HG02981 (cell line): Measurements from ENCODE around the gene SETBP1.

Source experiments
- ATAC-seq: cut with Tn5 transposase; IDR thresholded peaks from one replicate; pipeline ENCODE4 v1.9.1; 2021; ENCODE audit warnings: mild to moderate bottlenecking, moderate library complexity; ENCODE audit not compliant: unreplicated experiment

SETBP1 gene

DNA sequence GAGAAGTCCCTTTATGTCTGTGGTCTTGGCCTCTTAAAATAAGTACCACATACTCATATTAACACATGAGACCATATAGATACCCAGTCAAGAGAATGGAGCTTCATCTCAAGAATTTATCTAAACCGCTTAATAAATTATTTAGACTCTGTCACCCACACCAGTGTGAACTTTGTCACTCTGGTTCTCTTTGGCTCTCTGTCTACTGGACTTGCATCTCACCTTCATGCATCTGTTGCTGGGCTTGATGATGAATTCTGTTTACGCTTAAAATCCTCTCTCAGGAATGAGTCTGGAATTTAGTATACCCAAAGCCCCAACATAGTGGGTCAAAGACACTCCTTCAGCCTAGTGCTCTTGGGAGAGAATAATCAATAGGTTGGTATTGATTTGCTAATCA lies 73.9 kb downstream of the SETBP1 start:
- ATAC-seq: no peak

DNA sequence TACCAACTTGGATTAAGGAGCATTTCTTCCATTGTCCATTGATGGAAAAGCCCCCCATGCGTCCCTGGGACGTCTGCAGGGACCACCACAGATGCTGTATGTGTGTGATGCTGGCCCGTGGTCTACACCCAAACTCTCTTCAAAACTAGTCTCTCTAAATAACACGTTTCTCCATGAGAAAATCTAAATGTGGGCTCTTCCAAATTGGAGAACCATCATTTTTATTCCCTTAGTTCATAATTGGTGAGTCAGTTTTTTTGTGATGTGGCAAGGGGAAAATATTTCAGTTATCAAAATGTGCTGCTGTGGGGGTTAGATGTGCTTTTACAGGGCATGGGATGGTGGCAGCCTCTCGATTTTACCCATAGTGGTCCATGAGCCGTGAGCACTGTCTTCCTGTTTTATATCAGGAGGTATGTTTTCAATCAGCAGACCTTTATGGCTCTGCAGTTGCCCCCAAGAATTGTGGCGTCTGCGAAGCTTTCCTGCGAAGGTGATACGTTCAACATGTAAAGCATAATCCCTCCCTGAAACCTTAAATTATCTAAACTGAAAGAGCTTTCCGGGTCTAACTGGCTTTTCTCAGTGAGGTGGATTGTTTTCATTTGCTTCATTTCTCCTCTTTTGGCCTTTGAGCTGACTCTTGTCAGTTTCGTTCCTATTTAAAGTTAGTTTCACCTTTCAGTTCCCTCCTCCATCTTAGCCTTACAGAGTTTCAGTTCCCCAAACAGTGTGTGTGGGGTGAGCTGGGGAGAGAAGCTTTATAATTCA lies 78.4 kb downstream of the SETBP1 start:
- ATAC-seq: peak; percentile 96

DNA sequence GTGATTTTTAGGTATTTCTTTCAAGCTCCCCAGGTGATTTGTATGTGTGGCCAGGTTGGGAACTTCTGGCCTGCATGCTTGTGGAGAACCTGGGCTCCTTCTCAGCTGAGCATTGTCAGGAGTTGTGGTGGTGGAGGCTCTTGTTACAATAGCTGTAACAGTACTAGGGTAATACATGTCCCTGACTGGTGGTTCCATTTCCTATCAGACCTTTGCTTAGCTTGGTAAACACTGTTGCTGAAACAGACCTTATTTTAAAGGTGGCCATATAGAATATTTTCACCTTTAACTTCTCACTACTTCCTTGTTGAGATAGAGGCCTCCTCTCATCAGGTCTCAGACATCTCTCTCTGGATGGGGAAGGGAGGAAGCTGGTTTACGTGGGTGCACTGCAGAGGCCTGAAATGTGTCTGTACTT lies 79.2 kb downstream of the SETBP1 start:
- ATAC-seq: peak; percentile 48

DNA sequence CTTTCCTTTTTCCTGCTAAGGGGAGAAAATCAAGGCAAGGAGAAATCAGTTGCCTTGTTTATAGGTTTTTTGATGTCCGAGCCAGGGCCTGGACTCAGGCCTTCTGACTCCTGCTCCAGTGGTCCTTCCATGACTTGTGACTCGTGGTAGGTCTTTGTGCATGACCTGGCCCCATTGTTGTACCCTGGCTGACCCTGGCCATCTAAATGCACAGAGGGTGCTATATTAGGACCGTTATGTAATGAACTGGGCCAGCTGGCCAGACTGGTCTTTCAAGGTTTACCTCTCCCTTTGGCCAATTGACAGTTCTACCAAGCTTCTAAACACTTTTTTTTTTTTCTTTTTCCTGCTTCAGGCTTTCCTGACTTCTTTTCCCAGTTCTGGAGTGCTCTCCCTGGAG lies 81.1 kb downstream of the SETBP1 start:
- no peak for ATAC-seq

DNA sequence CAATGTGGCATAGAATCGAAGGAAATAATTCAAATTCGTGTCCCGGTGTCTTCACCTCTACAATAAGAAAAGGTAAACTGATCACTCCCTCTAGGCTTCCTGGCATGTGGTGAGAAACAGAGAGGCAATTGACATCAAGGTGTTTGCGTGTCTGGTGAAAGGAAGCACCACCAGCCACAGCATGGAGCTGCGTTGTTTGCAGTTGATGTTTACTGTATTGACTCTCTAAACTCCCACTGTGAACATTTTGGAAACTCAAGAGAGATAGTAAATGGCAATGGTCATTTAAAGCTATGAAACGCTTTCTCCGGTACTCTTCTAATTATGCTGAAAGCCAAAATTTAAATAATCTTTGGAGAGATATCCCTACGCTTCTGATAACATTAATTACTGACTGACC lies 82.6 kb downstream of the SETBP1 start:
- ATAC-seq: no peak

DNA sequence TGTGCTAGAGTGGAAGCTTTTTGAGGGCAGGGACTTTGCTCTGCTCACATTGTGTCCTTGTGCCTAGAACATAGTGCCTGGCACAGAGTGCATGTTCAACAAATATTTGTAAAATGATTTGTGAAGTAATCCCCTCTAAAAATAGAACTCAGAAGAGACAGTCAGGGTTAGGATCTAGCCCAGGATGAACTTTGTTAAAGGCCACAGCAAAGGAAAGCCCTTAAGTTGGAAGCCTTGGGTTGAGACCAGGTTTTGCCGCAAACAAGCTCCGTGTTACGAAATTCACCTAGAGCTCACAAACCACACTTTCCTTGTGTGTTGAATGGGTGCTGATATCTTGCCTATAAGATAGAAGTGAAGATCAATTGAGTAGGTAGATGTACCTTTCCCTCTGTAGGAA lies 84.2 kb downstream of the SETBP1 start:
- no peak for ATAC-seq

DNA sequence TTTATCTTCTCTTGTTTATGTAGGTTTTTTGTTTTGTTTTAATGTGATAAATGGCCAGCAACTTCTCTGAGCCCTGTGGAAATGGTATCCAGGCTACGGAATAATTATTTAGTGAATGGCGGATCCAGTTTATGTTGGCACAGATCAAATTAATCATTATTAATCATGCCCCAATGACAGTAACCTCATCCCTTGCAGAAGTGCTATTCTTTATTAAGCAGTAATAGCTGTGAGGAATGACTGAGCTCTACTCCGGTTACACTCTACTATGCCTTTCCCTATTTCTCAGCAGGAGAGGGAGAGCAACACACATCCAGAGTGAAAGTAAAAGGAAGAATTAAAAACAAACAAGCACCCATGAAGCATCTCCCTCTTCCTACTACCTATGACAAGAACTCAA lies 84.8 kb downstream of the SETBP1 start:
- no peak for ATAC-seq

DNA sequence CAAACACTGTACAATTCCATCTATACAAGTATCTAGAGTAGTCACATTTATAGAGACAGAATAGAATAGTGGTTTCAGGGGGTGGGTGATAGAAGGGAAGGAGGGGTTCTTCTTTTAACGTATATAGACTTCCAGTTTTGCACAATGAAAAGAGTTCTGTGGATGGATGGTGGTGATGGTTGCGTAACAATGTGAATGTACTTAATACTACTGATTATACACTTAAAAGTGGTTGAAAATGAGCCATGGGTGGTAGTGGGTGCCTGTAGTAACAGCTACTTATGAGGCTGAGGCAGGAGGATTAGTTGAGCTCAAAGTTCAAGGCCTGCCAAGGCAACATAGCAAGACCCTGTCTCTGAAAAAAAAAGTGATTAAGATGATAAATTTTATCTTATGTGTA lies 85.8 kb downstream of the SETBP1 start:
- no peak for ATAC-seq

DNA sequence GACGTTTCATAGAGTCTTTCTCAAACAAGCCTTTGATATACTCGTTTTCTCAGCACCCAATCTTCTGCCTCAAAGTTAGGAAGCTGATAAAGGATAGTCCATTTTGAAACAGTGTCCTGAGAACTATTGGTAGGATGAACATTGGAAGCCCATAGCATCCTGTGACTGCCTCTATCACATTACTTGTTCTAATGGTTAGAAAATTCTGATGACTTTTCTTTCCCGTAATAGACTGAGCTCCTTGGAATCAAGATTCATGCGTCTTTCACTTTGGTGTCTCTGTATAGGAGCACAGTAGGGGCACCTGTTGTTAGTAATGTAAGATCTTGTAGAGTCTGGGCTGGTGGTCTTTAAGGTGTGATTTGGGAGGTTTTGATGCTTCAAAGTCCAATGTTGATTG lies 87.1 kb downstream of the SETBP1 start:
- ATAC-seq: no peak

DNA sequence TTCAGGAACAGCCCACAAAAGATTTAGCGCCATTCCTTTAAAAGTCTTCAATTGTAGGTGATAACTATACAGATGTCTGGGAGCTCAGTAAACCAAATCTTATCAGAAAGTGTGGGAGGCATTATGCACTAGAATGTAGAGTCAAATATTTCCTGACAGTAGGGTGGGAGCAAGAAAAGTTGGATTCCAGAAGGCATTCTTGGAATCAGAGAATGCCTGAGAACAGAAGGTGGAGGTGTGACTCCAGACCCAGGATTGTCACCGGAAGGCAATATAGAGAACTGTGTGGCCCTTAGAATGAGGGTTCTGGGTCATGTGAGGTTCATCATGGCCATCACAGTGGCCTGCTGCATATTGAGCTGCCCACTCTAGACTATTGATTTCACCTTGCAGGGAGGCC lies 90.0 kb downstream of the SETBP1 start:
- no peak for ATAC-seq

DNA sequence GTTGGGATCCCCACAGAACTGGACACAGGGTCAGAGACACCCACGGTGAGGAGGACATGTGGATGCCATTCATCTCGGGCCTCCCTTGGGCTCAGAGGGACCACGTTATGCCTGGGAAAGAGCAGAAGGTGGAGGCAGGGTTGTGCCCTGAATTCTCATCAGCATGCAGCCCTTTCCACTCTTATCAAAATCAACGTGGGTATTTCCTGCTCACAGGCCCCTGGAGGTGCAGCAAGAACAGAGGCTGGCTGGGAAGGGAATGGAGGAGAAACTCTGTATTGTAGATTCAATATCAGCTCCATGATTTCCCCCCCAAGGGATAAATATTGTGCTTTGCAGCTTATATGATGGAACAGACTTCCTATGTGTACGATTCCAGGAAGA lies 90.9 kb downstream of the SETBP1 start:
- ATAC-seq: no peak

DNA sequence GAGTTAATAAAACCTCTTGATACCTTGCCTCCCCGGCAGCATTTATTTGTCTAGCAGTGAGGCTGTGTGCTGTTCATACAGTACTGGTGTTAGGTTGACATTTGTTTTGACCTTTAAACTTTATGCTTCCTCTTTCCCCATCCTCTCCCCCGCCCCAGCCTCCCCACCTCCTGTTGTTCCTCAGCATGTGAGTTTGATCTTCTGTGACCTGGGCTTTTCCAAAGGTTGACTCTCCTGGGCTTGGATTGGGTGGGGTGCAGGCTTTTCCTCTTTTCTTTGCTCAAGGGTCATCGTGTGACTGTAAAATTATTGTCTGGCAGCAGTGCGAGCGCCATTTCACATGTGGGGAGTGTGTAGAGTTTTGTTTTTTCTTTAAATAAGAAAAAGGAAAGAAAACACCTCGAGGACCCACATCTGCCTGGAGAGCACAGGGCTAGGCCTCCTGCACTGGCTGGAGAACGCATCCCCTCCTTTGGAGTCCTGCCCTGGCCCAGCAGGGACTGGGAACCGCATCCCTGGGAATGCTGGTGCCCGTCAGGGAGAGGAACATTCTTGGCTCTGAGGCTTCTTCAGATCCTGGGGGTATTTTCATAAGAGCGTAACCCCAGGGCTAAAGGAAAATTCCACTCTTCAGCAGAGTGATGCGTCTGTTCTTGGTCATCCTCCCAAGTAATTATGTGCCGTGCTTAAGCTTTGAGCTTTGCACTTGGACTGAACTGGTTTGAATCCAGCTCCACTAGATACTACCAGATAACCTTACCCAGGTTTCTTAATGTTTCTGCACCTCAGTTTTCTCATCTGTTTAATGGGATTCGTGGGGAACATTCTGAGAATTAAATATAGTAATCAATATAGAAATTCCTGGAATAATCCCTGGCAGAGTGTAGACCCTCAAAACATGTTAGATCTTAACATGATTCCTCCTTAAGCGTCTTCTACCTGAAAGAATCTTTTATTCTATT lies 91.5 kb downstream of the SETBP1 start:
- ATAC-seq: no peak

DNA sequence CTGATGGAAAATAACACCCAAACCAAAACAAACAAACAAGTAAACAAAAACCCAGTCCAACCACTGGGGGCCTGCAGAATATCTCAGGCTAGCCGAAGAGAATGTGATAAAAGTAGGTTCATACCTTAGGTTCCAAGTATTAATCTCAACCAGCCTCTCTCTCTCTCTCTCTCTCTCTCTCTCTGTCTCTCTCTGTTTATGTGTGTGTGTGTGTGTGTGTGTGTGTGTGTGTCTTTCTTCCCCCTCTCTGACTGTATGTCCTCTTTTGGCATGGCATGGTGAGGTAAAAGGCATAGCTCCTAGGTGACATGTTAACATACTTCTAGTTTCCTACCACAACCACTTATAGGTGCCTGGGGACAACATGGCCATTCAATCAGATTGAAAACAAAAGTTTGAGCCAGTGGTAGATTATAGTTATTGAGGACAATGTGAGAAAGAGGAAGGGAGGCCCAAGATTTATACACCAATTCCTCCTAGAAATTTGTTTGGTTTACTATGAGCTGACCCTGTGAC lies 93.0 kb downstream of the SETBP1 start:
- ATAC-seq: no peak

DNA sequence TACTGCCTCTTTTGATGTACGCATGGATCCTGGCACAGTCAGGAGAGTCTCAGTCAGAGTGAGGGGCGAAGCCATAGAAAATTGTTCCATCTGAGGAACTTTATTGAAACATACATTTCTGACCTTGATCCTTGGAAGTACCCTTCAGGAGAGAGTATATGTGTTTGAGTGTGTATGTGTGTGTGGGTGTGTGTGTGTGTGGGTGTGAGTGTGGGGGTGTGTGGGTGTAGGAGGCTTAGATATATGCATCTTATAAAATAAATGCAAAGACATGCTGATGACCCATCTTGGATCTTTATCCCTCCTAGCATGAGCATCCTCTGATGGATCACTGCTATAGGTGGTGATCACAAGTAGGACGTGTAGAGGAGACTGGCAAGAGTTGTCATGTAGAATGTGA lies 93.5 kb downstream of the SETBP1 start:
- no peak for ATAC-seq

DNA sequence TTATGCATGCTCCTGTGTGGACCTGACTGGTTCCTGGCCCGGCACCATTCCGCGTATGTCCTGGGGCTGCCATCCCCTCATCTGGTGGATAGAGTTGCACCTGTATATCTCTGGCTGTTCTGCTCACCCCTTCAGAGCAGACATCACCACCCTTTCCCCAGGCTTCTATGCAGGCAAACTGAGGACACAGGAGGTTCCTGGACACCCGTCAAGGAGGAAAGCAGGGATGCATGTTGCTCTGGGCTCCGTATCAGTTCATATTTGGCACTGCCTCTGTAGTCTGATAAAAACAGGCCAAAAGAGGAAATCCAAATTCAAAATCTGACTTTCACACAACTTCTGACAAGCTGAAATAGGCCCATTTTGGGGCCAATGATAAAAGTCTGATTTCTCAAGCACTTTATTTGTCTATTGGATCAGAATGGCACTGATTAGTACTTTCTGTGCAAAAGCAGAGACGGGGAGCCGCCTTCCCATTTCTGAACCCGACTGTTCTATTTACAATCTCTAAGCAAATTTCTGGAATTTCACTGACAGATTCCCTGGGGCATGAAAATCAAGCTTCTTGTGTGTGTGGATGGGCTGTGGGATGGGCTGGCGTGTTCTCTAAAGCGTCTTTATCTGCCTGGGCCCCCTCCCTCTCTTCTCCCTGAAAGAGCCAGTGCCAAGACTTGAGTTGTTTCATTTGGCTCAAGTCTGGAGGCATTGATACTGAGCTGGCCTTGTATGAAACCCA lies 96.9 kb downstream of the SETBP1 start:
- ATAC-seq: no peak

DNA sequence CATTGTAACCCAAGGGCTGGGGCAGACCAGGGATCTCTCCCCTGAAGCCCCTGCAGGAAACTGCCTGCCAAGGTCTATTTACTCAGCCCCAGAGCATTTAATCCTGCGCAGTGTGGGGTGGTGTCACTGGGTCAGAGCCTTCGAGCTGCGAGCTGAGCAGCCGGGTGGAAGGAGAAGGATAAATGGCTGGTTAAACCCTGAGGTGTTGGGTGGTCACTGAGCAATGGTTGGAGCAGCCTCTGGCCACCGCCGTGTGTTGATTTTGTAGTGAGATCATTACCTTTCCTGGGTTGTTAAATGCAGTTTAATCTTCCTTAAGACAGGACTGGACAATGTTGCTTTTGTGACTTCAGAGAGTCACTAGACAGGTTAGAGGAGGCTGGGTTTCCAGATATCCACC lies 98.1 kb downstream of the SETBP1 start:
- ATAC-seq: no peak

DNA sequence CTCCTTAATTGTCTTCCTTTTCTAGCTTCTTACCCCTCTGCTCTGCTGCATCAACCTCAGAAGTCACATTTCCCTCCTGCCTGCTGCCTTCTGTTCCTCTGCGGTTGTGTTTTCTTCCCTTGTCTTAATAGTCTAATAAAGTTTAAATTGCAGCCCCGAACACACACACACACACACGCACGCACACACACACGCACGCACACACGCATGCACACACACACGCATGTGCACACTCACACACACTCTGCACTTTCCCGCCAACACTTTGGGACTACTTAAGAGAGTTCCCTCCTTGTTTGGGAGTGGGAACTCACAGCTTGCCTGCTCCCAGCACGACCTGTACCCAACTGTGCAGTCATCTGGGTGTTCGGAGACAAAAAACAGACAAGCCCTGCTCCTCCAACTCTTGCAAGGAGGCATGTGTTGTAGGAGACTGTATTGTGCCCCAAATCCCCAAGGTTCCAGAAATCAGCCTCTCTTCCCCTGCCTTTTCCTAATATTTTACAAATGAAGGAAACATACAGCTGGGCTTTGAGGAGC lies 99.1 kb downstream of the SETBP1 start:
- ATAC-seq: no peak

DNA sequence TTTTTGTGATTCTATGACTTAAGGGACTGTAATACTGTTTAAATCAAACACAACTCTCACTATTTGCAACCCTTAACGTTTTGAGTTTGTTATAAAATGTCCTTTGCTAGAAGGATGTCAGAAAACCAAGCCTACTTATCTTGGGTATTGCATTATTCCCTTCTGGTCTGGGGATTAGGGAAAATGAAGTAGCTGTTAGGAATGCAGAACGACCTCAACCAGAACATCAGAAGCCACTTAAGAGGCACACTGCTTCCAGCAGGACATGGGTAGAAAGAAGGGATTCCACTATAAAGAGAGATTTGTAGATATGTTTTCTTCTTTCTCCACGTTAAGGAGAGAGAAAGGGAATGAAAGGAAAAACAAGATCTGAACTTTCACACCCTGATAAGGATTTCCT lies 101.2 kb downstream of the SETBP1 start:
- ATAC-seq: no peak

DNA sequence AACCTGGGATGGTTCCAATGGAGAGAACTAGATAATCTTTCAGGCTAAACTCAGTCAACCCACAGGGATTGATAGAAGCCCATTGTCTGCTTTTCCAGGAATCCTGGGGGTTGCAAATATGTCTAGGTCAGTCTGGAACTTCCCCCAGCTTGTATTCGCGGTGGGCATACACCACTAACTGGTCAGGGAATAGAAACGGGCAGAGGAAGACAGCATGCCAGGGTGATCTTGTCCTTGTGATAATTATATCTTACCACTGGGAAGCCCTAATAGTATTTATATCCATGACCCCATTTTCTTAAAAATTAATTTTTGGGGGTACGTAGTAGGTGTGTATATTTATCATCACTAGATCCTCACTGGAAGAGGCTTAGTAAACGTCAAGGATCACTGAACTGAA lies 101.9 kb downstream of the SETBP1 start:
- no peak for ATAC-seq

DNA sequence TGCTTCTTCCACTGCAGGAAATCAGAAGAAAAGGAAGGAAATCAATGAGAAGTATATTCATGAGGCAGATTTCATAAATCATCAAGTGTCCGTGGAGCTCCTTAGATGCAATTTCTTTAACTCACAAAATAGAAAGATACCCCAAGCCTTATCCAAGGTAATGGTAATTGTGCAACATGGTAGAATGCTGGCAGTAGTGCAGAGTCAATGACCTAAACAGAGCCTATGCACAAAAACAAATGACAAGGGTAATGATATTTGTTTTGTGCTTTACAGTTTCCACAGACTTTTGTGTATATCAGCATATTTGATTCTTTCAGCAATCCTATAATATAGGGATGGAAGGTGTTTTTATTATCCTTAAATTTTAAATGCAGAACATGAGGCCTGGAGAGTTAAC lies 102.7 kb downstream of the SETBP1 start:
- ATAC-seq: no peak

DNA sequence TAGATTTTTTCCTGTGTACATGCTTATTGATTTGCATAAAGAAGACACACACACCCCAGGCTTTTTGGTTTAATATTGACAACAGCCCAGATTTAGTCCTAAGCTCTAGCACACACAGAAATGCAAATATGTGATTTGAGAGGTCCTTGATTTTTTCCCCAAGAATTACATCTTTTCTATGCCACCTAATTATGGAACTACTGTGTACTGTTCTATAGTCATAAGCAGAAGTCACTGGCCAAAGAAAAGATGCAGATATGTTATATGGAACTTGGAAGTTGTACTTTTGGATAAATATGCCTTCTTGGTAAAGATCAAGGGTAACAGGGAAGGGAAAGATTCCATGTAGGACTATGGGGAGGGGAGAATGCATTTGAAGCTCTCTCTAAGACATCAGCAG lies 105.6 kb downstream of the SETBP1 start:
- ATAC-seq: peak; percentile 23
